HG03469 (cell line): Measurements from ENCODE around the gene CELSR1.

ENCODE experiments used
- ATAC-seq: cut with Tn5 transposase; IDR thresholded peaks from one replicate; pipeline ENCODE4 v1.9.1; 2021; ENCODE audit warnings: mild to moderate bottlenecking, moderate library complexity, moderate number of reproducible peaks; ENCODE audit not compliant: unreplicated experiment

Gene CELSR1

DNA sequence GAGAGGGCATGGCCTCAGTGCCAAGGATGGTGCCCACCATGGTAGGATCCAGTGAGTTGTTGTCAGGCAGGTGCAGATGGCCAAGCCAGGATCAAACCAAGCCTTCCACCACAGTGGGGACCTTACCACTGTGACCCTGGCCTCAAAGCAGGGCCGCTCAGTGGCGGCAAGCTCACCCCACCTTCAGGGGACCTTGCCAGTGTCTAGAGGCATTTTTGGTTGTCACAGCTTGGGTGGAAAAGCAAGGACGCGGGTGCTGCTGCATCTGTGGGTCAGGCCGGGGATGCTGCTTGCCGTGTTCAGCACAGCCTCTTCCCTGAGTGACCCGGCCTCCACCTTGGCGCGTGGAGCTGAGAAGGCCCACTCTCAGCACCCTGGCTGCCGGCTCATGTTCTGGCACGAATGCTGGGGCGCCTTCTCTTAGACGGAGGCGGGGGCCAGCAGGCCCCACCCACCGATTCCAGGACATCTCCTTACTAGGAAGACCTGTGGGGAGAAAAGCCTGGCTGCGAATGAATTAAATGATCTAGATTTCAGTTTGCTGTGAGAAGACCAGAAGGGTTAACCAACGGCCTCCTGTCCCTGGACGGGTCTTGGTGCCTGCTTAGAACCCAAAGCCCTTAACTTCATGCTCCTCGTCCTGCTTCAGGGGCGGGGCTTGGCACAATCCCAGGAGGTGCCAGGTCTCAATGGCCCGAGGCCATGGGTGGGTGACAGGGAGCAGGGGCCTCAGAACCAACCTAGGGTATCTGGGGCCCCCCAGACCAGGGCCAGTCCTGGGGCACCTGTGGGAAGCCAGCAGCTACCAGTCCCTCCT lies 183.0 kb downstream of the CELSR1 start:
- no peak for ATAC-seq

DNA sequence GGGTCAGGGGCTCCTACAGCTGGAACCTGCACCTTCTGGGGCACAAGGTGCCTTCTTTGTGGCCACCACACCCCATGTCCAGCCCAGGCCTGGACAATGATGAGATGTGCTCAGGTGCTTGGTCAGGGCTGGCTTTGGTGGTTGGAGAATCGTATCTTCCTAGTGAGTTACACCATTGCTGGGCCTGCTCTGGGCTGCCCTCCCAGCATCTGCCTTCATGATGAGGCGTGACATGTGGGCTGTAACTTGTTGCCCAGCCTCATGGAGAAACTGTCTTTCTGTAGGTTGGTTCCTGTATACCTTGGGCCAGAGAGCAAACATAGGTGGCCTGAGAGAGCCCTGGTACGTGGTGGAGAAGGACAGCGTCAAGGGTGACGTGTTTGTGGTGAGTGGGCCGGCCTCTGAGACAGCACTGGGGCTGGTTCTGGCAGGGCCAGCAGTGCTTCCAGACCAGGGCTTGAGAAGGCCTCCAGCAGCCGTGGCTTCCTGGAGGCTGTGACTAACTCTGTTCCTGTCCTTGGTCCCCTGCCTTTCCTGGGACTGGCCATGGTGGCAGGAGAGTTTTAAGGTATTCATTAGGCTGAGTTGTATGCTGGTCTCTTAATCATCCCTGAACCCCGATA lies 183.8 kb downstream of the CELSR1 start:
- no peak for ATAC-seq

DNA sequence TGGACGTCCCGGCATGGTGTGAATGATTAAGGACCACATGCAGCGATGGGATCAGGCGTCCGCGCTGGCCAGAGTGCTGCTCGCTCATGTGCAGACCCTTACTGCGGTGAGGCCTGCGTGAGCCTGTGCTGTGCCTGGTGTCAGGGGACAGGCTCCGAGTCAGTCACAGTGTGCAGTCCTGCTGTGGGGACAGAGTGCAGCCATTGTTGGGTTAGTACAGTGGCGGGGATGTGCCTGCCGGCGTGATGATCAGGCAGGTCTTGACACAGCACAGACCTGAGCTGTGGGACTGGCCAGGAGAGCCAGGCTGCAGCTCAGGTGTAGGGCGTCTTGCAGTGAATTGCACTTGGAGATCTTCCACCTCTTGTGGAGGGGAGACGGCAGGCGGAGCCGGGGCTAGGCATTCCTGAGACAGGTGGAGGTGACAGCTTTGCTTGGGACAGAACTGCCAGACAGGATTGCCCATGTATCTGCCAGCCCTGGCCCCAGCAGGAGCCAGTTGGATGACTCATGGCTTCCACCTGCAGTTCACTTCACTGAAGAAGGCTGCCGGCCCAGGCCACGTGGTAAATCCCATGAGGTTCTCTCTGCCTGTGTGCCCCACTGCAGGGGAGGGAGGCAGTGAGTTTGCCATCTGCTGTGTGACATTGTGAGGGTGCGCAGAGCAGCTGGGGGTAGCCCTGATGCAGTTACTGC lies 184.6 kb downstream of the CELSR1 start:
- ATAC-seq: no peak

DNA sequence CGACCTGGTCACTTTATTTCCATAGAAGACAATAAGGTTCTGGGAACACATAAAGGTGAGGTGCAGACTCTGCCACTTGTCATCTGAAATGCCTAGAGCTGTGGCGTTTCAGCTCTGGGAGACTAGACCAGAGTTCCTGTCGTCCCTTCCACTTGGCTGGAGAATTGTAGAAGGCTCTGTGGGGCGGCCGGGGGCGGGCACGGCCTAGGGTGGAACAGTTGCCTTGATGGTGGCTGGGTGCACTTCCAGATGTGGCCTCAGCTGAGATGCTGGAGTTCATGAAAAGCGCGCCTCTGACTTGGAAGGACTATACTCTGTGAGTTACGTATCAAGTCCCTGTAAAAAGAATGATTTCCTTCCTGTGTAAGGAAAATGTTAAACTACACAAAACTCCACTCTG lies 185.1 kb downstream of the CELSR1 start:
- no peak for ATAC-seq

DNA sequence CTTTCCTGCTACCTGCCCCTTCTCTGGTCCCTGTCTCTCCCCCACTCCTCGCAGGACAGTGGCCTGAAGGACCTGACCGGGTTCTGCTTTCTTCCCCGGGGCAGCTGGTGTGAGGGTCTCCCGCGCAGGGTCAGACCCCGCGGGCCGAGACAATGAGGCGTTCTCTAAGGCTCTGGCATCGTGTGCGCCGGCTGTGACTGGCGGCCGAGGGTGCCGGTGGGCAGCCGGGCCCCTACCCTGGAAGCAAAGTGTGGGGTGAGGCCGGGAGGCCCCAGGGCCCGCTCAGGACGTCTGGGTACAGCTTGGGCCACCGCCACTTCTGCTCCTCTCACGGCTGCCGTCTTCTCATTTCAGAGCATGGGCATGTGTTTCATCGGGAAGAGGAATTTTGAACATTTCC lies 185.7 kb downstream of the CELSR1 start:
- ATAC-seq: no peak

DNA sequence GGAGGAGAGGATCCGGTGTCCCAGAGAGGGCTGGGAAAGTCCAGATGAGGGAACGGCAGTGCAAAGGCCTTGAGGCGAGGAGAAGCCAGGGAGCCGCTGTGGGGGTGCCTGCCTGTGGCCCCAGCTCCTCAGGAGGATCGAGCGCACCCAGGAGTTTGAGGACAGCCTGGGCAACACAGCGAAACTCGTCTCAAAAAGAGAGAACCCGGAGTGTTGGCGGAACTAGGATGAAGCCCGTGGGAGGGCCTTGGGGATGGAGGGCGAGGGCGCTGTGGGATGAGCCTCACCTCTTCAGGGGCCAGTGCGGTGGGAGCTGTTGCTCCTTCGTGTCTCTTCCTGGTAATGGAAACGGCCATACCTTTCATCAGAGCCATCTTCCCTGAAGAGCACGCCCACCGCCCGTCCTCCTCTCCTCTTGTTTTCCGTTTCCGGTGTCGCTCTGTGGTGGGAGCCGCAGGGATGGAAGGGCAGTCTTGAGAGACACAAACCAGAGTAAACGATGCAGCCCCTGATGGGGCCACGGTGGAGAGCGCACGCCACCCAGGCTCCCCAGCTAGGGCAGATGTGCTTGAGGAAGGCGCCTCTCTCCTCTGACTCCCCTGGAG lies 186.2 kb downstream of the CELSR1 start:
- no peak for ATAC-seq

DNA sequence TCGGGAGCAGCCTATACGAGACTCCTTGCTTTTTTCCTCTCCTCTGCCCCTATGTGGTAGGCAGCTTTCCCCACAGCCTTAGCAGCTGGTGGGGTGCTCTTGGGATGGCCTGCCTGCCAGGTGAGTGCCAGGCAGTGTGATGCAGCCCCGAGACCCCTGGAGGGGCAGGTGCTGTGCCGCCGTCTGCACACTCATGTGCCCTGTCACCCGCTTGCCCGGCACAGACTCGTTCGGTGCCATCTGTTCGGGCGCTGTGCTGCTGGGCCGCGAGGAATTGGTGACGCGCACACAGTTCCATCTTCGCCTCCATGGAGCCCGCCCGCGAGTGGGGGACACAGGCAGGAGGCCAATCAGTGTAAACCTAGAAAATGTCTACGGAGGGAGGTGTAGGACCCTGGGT lies 186.8 kb downstream of the CELSR1 start:
- no peak for ATAC-seq

DNA sequence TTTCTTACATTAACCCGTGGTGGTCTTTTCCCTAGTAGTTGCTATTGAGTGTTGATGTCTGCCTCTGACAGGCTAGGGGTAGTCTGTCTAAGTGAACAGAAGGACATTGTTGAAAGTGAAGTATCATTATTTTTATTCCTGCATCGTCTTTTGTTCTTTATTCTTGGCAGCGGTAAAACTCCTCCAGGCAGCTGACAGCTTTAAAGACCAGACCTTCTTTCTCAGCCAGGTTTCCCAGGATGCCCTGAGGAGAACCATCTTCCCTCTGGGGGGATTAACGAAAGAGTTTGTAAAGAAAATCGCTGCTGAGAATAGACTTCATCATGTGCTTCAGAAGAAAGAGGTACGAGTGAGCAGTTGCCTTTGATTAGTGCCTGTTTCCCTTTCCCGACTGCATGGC lies 187.3 kb downstream of the CELSR1 start:
- no peak for ATAC-seq

DNA sequence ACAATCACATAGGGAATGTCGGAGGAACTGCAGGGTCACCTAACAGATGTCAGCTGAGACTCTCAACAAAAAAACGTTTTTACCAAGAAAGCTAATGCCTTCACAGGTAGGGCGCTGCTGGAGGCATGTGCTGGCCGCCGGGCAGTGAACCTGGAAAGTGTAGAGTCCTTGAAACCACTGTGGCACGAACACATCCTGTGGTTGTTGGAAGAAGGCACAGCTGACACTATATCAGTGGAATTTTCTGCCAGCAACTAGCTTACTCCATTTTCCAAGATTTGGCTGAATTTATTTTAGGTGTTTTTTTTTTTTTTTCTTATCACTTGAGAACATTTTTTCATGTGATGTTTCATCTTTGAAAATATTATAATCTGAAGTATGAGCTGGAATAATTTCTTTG lies 187.7 kb downstream of the CELSR1 start:
- ATAC-seq: no peak

DNA sequence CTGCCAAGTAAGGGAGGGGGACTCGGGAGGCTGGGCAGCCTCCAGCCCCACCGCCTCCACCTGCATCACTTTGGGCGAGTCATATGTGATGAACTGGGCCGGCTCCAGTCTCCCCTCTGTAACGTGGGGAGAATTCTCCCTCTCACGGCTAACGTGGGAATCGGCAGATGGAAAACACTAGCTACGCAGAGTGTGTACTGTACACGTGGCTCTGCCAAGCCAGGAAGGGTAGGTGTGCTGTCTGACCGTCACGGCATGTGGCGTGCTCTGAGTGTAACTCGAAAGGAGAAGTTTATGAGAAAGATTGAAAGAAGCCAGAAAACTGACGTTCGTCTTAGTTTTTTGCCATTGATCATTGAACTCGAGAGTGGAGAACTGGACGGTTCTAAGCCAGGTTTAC lies 188.2 kb downstream of the CELSR1 start:
- ATAC-seq: no peak

DNA sequence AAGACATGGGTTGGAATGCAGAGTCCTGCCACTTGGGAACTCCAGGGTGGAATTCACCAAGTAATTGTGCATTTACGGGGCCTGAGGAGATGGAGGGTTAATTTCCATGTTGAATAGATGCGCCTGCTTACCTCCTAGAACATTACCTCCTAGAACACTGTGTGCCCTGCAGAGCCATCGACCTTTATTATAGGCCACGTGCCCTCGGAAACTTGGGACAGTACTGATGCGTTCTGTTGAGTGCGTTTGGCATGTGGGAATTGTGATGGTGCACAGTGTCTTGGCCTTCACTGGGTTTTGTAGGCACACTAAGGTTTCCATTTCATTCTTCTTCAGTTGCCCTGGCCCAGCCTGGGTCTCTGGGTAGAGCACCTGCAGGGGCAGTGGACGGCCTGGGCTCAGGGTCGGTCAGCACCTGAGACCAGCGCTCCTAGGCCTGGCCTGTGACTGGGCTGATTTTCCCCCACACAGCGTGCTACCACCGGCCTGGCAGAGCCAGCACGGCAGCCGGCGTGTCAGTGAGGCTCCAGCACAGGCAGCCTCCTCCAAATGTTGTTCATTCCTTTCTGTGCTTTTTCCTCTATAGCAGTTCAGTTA lies 189.2 kb downstream of the CELSR1 start:
- no peak for ATAC-seq

DNA sequence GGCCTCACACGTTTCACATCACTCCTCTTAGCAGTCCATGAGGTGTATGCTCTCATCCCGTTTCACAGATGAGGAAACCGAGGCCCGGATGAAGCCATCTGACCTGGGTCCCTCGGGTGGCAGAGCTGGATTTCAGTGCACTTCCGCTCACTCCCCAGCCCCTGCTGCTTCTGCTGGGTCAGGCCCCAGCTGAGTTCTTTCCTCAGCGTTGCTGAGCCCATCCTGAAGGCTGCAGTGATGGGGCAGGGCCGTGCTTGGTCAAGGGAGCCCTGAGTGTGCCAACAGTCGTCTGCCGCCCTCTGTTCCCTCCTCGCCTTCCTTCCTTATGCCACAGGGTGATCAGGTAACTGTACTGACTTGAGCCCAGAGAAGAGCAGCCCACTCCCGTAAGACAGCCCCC lies 189.8 kb downstream of the CELSR1 start:
- no peak for ATAC-seq

DNA sequence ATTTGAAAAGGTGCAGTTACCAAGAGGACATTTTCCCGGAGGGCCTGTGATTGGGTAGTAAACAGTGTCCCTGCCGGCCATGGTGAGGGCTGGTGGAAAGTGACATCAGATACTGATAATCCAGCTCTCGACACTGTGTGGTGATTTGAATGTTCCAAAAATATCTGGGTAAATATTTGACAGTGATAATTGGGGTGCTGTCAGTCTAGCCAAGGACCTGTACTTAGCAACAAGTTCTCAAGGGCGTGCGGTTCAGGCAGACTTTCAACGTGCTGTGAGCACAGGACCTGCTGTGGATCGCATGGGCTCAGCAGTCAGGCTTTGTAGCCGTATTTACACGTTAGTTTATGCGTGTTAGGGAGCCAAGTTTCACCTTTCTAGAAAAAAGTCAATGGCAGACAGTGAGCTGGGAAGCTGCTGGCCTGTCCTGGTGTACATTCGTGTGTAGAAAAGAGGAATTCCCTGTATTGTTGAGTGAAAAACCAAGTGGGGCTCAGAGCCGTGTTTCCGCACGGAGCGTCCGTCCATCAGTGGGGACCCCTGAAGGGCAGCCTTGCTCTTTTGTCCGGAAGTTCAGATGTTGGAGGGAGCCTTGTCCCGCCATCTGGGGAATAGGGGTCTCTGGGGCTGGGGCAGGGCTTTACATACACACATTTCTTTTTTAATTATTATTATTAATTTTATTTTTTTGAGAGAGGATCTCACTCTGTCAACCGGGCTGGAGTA lies 190.6 kb downstream of the CELSR1 start:
- ATAC-seq: no peak

DNA sequence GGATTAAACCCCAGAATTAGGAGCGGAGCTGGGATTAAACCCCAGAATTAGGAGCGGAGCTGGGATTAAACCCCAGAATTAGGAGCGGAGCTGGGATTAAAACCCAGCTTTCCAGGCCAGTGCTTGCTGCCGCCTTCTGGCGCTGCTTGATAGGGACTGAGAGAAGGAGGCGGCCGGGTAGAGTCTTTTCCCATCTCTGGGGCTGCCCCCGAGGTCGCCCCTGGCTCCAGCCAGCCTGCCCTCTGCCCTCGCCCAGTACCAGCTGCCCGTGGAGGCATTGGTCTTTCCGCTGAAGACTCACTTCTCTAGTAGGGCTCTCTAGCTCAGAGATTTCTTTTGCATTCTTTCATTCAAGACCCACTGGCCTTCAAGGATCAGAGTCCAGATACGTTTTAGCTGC lies 196.7 kb downstream of the CELSR1 start:
- ATAC-seq: no peak

DNA sequence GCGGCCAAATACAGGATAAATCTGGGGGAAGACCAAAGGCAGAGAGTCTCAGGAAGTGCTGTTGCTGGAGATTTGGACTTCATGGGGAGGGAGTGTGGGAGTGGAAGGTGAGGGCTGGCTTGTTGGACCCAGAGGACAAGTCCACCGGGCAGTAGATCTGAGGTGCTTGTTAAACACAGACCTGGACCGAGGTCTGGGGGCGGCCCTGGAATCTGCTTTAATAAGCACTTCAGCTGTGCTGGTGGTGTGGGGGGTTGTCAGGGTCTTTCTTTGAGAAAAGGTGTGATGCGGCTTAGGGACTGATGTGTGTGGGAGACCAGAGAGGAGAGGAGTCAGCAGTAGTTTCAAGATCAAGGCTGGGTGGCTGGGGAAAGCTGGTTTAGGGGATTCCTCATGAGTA lies 197.5 kb downstream of the CELSR1 start:
- ATAC-seq: no peak

DNA sequence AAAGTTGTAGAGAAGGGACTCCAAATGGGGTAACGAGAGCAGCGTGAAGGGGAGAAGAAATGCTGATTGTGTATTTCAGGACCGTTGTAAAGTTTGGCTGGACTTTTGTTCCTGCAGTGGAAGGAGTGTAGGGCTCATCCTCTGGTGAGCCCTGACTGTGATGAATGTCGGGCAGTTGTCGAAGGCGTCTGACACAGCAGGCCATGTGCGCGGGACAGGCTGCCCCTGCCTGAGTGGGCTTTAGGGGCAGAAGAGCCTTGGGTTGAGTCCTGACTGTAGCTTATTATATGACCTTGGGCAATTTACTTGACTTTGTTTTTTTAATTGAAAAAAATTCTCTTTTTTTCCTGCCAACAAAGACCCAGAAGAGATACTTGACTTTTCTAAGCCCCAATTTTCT lies 198.8 kb downstream of the CELSR1 start:
- ATAC-seq: no peak

DNA sequence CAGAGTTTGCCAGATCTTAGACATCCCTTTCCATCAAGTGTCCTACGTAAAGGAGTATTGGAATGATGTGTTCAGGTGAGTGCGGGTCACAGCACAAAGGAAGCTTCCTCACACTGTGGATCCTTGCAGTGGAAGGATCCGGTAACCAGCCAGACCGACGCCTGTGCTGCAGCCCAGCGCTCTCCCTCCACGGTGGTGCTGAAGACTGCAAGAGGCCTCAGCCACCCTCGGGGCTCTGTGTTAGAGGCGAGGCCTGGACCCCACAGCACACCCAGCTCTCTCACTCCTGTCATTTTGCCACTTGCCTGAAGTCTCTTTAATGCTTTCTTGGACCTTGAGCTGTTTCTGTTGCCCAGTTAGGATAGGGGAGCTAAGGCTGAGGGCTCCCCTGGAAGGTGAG lies 199.6 kb downstream of the CELSR1 start:
- no peak for ATAC-seq

DNA sequence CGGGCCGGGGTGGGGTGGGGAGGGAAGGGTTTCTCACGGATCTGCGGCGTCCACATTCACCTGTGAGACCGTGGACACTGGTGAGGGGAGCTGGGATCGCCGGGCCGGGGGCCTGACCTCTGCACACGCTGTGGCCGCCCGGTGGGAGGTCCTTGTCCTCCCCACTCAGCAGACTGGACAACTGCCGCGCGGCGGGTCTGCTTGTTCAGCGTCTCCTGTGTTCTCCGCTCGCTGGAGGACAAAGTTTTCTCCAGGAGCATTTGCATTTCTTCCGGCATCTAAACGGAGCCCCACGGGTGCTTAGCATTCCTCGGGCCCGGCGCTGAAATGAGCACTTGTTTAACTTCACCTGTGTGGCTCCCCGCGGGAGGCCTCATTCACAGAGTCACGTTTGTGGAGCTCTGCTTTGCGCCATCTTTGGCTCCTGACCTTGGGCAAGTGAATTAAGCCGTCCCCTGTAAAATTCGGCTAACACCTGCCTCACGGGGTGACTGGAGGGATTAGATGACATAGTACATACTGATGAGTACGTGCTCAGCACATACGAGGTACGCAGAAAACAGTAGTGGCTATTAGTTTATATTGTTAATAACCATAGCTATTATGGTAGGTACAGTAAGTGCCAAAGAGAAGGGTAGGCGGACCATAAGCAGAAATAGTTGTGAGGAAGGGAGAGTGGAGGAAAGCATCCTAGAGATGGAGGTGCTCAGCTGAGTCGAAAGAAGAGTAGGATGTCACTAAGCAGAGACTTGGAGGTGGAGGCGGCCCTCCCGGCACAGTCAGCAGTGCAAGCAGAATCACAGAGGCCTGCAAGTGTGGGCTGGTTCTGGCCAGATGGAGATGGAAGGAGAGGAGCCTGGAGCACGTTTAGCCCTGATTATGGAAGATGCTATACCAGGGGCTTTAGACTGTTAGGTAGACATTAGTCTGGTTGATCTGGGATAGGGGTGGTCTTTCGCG lies 201.0 kb downstream of the CELSR1 start:
- ATAC-seq: no peak
